Measurements from ENCODE around the gene ELL. TPM values are rescaled to one million over a fixed set of nuclear protein-coding genes. Genes with fewer than 3 reads are reported as not detected.

ELL gene
- total and polyA plus RNA-seq, 2 experiments from 2014 or later = 16.4 to 24.2 TPM

DNA sequence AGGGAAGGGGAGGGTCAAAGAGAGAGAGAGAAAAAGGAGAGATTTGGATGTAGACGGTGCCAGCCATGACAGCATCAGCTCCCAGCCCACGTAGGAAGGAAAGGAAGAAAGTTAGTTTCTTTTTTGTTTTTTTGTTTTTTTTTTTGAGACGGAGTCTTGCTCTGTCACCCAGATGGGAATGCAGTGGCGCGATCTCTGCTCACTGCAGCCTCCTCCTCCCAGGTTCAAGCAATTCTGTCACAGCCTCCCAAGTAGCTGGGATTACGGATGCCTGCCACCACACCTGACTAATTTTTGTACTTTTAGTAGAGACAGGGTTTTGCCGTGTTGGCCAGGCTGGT lies 27.6 kb downstream of the ELL start:
- WGBS, 2 experiments (ENCODE audit: low coverage in 1 of 2, low lambda C conversion rate in 2 of 2, missing lambda C conversion rate in 2 of 2) = 26 to 28% methylated on average over 6 to 7 of the region's 7 CpGs
- DNase-seq = peak; percentile 83
- H3K4me2 ChIP-seq (ENCODE audit: unreplicated experiment) = peak overlapping the region; percentile 78
- H3F3A ChIP-seq (ENCODE audit: insufficient read depth) = peaks cover 16% of the 10 kb centered on the region
- no peaks in the 10 kb centered on the region for H3K27me3 ChIP-seq (replicated peaks; ENCODE audit: insufficient read depth)
- H3K79me2 ChIP-seq (ENCODE audit: insufficient read depth) = peaks cover 100% of the 10 kb centered on the region
- in situ Hi-C loops (cut with MboI) = no loop called here
- no peak overlapping the region for H2AFZ ChIP-seq
- H3K9ac ChIP-seq = peak overlapping the region; percentile 80
- H3K27ac ChIP-seq = peak overlapping the region; percentile 93
- no peaks in the 10 kb centered on the region for H3K9me2 ChIP-seq (ENCODE audit: insufficient read depth)
- H3K4me3 ChIP-seq = peak overlapping the region; percentile 54
- H3K4me1 ChIP-seq (ENCODE audit: insufficient read depth) = peaks cover 32% of the 10 kb centered on the region
- no peaks in the 10 kb centered on the region for H3K9me3 ChIP-seq (ENCODE audit: low read depth)
- peaks cover 35% of the 10 kb centered on the region for H4K20me1 ChIP-seq (ENCODE audit: insufficient read depth)
- H3K36me3 ChIP-seq (ENCODE audit: low read depth) = no peaks in the 10 kb centered on the region
- TF ChIP-seq EZH2phosphoT487 (IDR thresholded peaks at IDR 0.05; ENCODE audit: insufficient read depth, low read depth) (no peak), EZH2 (IDR thresholded peaks at IDR 0.05; ENCODE audit: insufficient read depth, poor library complexity, severe bottlenecking) (no peak)

DNA sequence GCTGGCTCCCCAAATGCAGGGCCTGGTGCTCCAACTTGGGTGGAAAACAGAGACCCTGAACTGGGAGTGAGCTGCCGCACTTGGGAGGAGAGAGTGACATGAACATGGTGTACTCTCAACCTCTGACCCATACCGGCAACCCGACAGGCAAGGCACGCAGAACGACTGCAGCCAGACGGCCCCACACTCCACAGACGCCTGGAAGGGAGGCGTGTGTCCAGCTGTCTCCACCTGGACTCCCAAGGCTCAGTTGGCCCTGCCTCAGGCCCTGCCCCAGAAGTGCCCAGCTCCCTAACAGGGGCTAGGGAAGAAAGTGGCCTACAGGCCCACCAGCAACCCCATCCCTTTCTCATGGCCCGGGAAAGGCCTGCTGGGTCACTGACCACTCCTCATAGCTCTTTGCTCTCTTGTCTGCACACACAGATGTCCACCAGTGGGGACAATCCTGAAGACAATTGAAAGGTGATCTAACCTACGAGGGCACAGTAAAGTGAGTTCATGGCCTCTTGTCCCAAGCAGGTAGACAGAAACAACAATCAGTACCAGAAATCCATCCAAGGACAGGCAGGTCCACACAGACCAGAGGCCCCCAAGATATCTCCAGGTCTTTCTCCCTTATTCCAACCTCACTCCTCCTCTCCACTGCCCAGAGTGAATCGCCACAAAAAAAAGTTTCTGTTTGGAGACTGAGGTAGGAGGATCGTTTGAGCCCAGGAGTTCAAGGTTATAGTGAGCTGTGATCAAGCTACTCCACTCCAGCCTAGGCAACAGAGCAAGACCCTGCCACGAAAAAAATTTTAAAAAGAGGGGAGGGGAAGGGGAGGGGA lies 28.2 kb downstream of the ELL start:
- peak overlapping the region; percentile 54 for H3K4me3 ChIP-seq
- peak overlapping the region; percentile 93 for H3K27ac ChIP-seq
- DNase-seq = no peak
- no peaks in the 10 kb centered on the region for H3K36me3 ChIP-seq (ENCODE audit: low read depth)
- peaks cover 30% of the 10 kb centered on the region for H4K20me1 ChIP-seq (ENCODE audit: insufficient read depth)
- TF ChIP-seq EZH2 (IDR thresholded peaks at IDR 0.05; ENCODE audit: insufficient read depth, poor library complexity, severe bottlenecking) (no peak), EZH2phosphoT487 (IDR thresholded peaks at IDR 0.05; ENCODE audit: insufficient read depth, low read depth) (no peak)
- H3K4me2 ChIP-seq (ENCODE audit: unreplicated experiment) = peak overlapping the region; percentile 78
- in situ Hi-C loops (cut with MboI) = no loop called here
- peak overlapping the region; percentile 80 for H3K9ac ChIP-seq
- H3K27me3 ChIP-seq (replicated peaks; ENCODE audit: insufficient read depth) = no peaks in the 10 kb centered on the region
- no peaks in the 10 kb centered on the region for H3K9me2 ChIP-seq (ENCODE audit: insufficient read depth)
- peaks cover 100% of the 10 kb centered on the region for H3K79me2 ChIP-seq (ENCODE audit: insufficient read depth)
- H3F3A ChIP-seq (ENCODE audit: insufficient read depth) = peaks cover 16% of the 10 kb centered on the region
- WGBS, 2 experiments (ENCODE audit: low coverage in 1 of 2, low lambda C conversion rate in 2 of 2, missing lambda C conversion rate in 2 of 2) = 79 to 80% methylated on average over 13 of the region's 13 CpGs
- no peaks in the 10 kb centered on the region for H3K9me3 ChIP-seq (ENCODE audit: low read depth)
- peaks cover 32% of the 10 kb centered on the region for H3K4me1 ChIP-seq (ENCODE audit: insufficient read depth)
- no peak overlapping the region for H2AFZ ChIP-seq

DNA sequence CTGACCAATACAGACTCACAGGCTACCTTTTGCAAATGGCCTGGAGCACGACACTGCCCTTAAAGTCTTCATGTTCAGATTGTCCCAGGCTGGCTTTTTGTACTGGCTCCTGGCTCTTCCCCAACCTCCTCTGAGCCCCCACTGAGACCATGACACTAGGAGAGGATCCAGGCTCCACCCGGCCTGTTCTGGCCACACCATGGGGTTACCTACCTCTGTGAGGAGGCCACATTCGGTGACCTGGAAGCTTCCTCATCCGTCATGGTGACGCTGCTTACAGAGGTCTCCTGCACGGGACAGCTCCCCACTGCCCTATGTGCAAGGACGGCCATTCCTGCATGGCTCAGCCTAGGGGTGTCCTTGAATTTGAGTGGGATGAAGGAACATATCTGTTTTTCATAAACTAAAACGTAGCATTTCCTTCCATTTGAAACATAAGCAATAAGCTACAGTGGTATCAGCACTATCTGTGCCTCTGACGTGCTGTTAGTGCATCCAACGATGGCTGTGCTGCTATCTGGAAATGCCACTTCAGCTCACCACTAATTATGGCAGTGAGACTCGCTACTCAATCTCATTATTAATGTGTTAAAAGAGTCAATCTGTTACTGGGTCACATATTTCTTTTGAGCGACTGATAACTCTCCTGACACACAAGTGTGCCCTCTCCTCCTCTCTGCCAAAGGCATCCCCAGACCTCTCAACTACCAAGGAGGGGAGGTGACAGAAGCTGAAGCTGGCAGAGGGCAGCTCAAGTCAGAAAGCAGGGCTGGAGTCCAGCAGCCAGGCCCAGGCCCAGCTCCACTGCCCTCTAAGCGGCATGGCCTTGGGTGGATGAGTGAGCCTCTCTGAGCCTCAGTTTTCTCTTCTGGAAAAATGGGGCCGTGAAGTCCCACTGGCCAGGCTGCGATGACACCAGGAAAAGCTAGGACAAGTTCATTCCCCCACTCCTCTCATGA lies 29.6 kb downstream of the ELL start:
- Histone ChIP-seq H3K79me2 (ENCODE audit: insufficient read depth) (peaks cover 100% of the 10 kb centered on the region), H3K9ac (no peak overlapping the region), H3K27me3 (replicated peaks; ENCODE audit: insufficient read depth) (no peaks in the 10 kb centered on the region), H3F3A (ENCODE audit: insufficient read depth) (peaks cover 15% of the 10 kb centered on the region), H3K9me3 (ENCODE audit: low read depth) (no peaks in the 10 kb centered on the region), H4K20me1 (ENCODE audit: insufficient read depth) (peaks cover 19% of the 10 kb centered on the region; the same call in 1 of the 2 replicates), H3K27ac (no peak overlapping the region), H3K4me3 (no peak overlapping the region), H3K36me3 (ENCODE audit: low read depth) (no peaks in the 10 kb centered on the region), H3K4me1 (ENCODE audit: insufficient read depth) (peaks cover 40% of the 10 kb centered on the region), H3K4me2 (ENCODE audit: unreplicated experiment) (no peak overlapping the region), H2AFZ (no peak overlapping the region), H3K9me2 (ENCODE audit: insufficient read depth) (no peaks in the 10 kb centered on the region)
- in situ Hi-C loops (cut with MboI) = no loop called here
- TF ChIP-seq EZH2 (IDR thresholded peaks at IDR 0.05; ENCODE audit: insufficient read depth, poor library complexity, severe bottlenecking) (no peak), EZH2phosphoT487 (IDR thresholded peaks at IDR 0.05; ENCODE audit: insufficient read depth, low read depth) (no peak)
- WGBS, 2 experiments (ENCODE audit: low coverage in 1 of 2, low lambda C conversion rate in 2 of 2, missing lambda C conversion rate in 2 of 2) = 85 to 86% methylated on average over 15 of the region's 15 CpGs
- DNase-seq = no peak

GRCh38 chr19:18490728-18491127 lies 31.1 kb downstream of the ELL start:
- H4K20me1 ChIP-seq (ENCODE audit: insufficient read depth) = peaks cover 10% of the 10 kb centered on the region; the same call in 1 of the 2 replicates
- 92 to 97% methylated on average over 6 of the region's 6 CpGs for WGBS, 2 experiments (ENCODE audit: low coverage in 1 of 2, low lambda C conversion rate in 2 of 2, missing lambda C conversion rate in 2 of 2)

More at GRCh38 chr19:18490728-18491127, 31.1 kb downstream of the ELL start:
- Histone ChIP-seq H3K79me2 (ENCODE audit: insufficient read depth) (peaks cover 100% of the 10 kb centered on the region), H2AFZ (no peak overlapping the region), H3K27ac (no peak overlapping the region), H3K27me3 (replicated peaks; ENCODE audit: insufficient read depth) (no peaks in the 10 kb centered on the region), H3K4me2 (ENCODE audit: unreplicated experiment) (no peak overlapping the region), H3K9ac (no peak overlapping the region), H3K9me3 (ENCODE audit: low read depth) (no peaks in the 10 kb centered on the region), H3K9me2 (ENCODE audit: insufficient read depth) (no peaks in the 10 kb centered on the region), H3K4me1 (ENCODE audit: insufficient read depth) (peaks cover 43% of the 10 kb centered on the region), H3K4me3 (no peak overlapping the region), H3F3A (ENCODE audit: insufficient read depth) (no peaks in the 10 kb centered on the region; the same call in 1 of the 2 replicates), H3K36me3 (ENCODE audit: low read depth) (no peaks in the 10 kb centered on the region)
- in situ Hi-C loops (cut with MboI) = no loop called here
- DNase-seq = no peak
- TF ChIP-seq EZH2 (IDR thresholded peaks at IDR 0.05; ENCODE audit: insufficient read depth, poor library complexity, severe bottlenecking) (no peak), EZH2phosphoT487 (IDR thresholded peaks at IDR 0.05; ENCODE audit: insufficient read depth, low read depth) (no peak)

Measured in GM23248 (cell line).